Transverse colon (tissue), 4 donors: ENCODE results near the gene ALAD.

Source experiments
- POLR2A ChIP-seq: fragments of 450-650 bp; IDR thresholded peaks from one replicate; pipeline ENCODE4 v1.6.1; 2016; ENCODE audit warnings: antibody characterized with exemption, mild to moderate bottlenecking, moderate library complexity
- POLR2AphosphoS5 ChIP-seq, 3 donors: sonication (generic); formaldehyde crosslinking; IDR thresholded peaks; one replicate each; pipeline ENCODE4 v1.6.1; 2016; ENCODE audit warnings: antibody characterized with exemption in 3 of 3
- TF ChIP-seq, protein P1 (sequence below), 5 experiments: fragments of 200-600 bp in 3 of 5; fragments of 450-650 bp in 2 of 5; sonication (generic) in 3 of 5; IDR thresholded peaks; 1 replicate in 2 of 5; 2 replicates in 3 of 5; pipeline ENCODE4 v1.5.1; 2016 to 2017; ENCODE audit warnings: antibody characterized with exemption in 5 of 5, inconsistent platforms in 3 of 5, mild to moderate bottlenecking in 2 of 5, moderate library complexity in 1 of 5

DNA sequence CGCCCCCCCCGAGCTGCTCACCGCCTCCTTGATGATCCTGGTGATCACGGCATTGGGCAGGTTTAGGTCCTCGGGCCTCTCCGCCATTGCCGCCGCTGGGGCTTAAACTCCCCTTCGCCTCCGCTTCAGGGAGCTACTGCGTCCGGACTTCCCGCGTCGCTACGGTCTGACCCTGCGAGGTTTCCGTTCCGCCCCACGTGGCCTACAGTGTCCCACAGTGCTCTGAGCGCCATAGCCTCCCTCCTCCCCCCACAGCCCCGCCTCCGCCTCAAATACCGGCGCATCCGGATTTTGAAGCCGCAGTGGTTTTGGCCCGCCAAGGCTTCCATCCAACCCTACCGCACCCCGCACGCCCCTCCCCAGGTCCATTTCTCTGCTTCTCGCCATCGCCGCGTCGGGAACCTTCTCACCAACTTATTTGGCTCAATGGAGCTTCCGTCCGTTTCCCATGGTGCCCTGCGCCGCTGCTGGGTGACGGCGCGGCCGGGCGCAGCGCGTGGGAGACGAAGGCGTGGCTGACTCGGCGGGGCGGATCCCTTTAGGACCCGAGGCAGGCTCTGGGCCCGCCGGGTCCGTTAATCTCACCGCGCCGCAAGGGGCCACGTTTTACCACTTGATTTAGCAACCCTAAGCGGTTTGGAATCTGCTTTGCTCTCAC, 9.3 kb upstream of the ALAD start, which contains the start of the genes C9orf43 and POLE3:
- TF ChIP-seq, protein P1, sequence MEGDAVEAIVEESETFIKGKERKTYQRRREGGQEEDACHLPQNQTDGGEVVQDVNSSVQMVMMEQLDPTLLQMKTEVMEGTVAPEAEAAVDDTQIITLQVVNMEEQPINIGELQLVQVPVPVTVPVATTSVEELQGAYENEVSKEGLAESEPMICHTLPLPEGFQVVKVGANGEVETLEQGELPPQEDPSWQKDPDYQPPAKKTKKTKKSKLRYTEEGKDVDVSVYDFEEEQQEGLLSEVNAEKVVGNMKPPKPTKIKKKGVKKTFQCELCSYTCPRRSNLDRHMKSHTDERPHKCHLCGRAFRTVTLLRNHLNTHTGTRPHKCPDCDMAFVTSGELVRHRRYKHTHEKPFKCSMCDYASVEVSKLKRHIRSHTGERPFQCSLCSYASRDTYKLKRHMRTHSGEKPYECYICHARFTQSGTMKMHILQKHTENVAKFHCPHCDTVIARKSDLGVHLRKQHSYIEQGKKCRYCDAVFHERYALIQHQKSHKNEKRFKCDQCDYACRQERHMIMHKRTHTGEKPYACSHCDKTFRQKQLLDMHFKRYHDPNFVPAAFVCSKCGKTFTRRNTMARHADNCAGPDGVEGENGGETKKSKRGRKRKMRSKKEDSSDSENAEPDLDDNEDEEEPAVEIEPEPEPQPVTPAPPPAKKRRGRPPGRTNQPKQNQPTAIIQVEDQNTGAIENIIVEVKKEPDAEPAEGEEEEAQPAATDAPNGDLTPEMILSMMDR (IDR thresholded peaks at IDR 0.05): peak in 1 of 5 experiments; percentile 8
- TF ChIP-seq POLR2A: peak; percentile 60
- TF ChIP-seq POLR2AphosphoS5 (IDR thresholded peaks at IDR 0.05): peak; percentile 81 to 82 (median 82)
